ENCODE measurements around the gene KCNMB2. TPM values are rescaled to one million over a fixed set of nuclear protein-coding genes. Genes with fewer than 3 reads are reported as not detected.
"Not testable (repeated sequence)": the region's sequence is repeated elsewhere in the genome, so short reads cannot be mapped to it uniquely, and the experiment has no call there.

KCNMB2 gene
- total and polyA plus RNA-seq, 4 experiments from 2014 or later: not detected

- no peak overlapping the region for H3K27ac Mint-ChIP-seq
- DNase-seq: no peak
- H3K9me3 ChIP-seq (ENCODE audit: control insufficient read depth in 1 of 2, low read length in 2 of 2): no peaks in the 10 kb centered on the region
- intact Hi-C loops (cut with micrococcal nuclease): no loop called here
- no peaks in the 10 kb centered on the region for H3K36me3 Mint-ChIP-seq
- peaks cover 0 to 2% of the 10 kb centered on the region in 2 donors for H3K27me3 Mint-ChIP-seq
- H3K4me3 ChIP-seq (ENCODE audit: low read length in 2 of 2): no peak overlapping the region
- H3K27me3 ChIP-seq (ENCODE audit: insufficient read depth, low read length): no peaks in the 10 kb centered on the region
- no peaks in the 10 kb centered on the region for H3K36me3 ChIP-seq (ENCODE audit: insufficient read depth, low read length)
- H3K27ac ChIP-seq (ENCODE audit: low read depth, low read length): no peak overlapping the region
- H3K4me1 Mint-ChIP-seq: no peaks in the 10 kb centered on the region
- no peaks in the 10 kb centered on the region for H3K4me1 ChIP-seq (ENCODE audit: insufficient read depth, low read length)
- ChIA-PET POLR2A (ENCODE audit: partially characterized antibody) (no interaction called here), CTCF (ENCODE audit: partially characterized antibody) (no interaction called here)
- peaks cover 0 to 21% (median 6%) of the 10 kb centered on the region in 8 donors for H3K9me3 Mint-ChIP-seq
- no peak overlapping the region for H3K4me3 Mint-ChIP-seq
These were observed 207.1 kb downstream of the KCNMB2 start for GRCh38 chr3:178743297-178743696.

- H3K27me3 ChIP-seq (ENCODE audit: insufficient read depth, low read length); H3K4me3 Mint-ChIP-seq; H3K36me3 ChIP-seq (ENCODE audit: insufficient read depth, low read length); H3K4me3 ChIP-seq (ENCODE audit: low read length in 2 of 2); intact Hi-C loops (cut with micrococcal nuclease); H3K4me1 ChIP-seq (ENCODE audit: insufficient read depth, low read length); H3K9me3 ChIP-seq (ENCODE audit: control insufficient read depth in 1 of 2, low read length in 2 of 2); H3K4me1 Mint-ChIP-seq; DNase-seq; H3K36me3 Mint-ChIP-seq; POLR2A ChIA-PET (ENCODE audit: partially characterized antibody); H3K27me3 Mint-ChIP-seq; H3K27ac Mint-ChIP-seq; CTCF ChIA-PET (ENCODE audit: partially characterized antibody); H3K27ac ChIP-seq (ENCODE audit: low read depth, low read length): not testable (repeated sequence)
- peaks cover 0 to 21% (median 6%) of the 10 kb centered on the region in 8 donors for H3K9me3 Mint-ChIP-seq
These were observed 209.8 kb downstream of the KCNMB2 start for GRCh38 chr3:178745861-178746655.

- intact Hi-C loops (cut with micrococcal nuclease): no loop called here
- Mint-ChIP-seq H3K4me3 (no peak overlapping the region), H3K36me3 (no peaks in the 10 kb centered on the region), H3K9me3 (peaks cover 2 to 21% (median 6%) of the 10 kb centered on the region in 8 donors), H3K27ac (no peak overlapping the region), H3K27me3 (peaks cover 0 to 2% of the 10 kb centered on the region in 2 donors), H3K4me1 (no peaks in the 10 kb centered on the region)
- no peak for DNase-seq
- Histone ChIP-seq H3K9me3 (ENCODE audit: control insufficient read depth in 1 of 2, low read length in 2 of 2) (no peaks in the 10 kb centered on the region), H3K4me3 (ENCODE audit: low read length in 2 of 2) (no peak overlapping the region), H3K27ac (ENCODE audit: low read depth, low read length) (no peak overlapping the region), H3K27me3 (ENCODE audit: insufficient read depth, low read length) (no peaks in the 10 kb centered on the region), H3K4me1 (ENCODE audit: insufficient read depth, low read length) (no peaks in the 10 kb centered on the region), H3K36me3 (ENCODE audit: insufficient read depth, low read length) (no peaks in the 10 kb centered on the region)
- ChIA-PET POLR2A (ENCODE audit: partially characterized antibody) (no interaction called here), CTCF (ENCODE audit: partially characterized antibody) (no interaction called here)
These were observed 212.6 kb downstream of the KCNMB2 start for GRCh38 chr3:178748874-178749273.

GRCh38 chr3:178749471-178749870, 213.2 kb downstream of the KCNMB2 start:
- Histone ChIP-seq H3K4me3 (ENCODE audit: low read length in 2 of 2) (no peak overlapping the region), H3K4me1 (ENCODE audit: insufficient read depth, low read length) (no peaks in the 10 kb centered on the region), H3K27me3 (ENCODE audit: insufficient read depth, low read length) (no peaks in the 10 kb centered on the region), H3K9me3 (ENCODE audit: control insufficient read depth in 1 of 2, low read length in 2 of 2) (no peaks in the 10 kb centered on the region), H3K36me3 (ENCODE audit: insufficient read depth, low read length) (no peaks in the 10 kb centered on the region), H3K27ac (ENCODE audit: low read depth, low read length) (no peak overlapping the region)
- DNase-seq: no peak
- no peak overlapping the region for H3K4me3 Mint-ChIP-seq
- intact Hi-C loops (cut with micrococcal nuclease): no loop called here
- H3K9me3 Mint-ChIP-seq: peaks cover 2 to 21% (median 6%) of the 10 kb centered on the region in 8 donors
- H3K4me1 Mint-ChIP-seq: no peaks in the 10 kb centered on the region
- H3K36me3 Mint-ChIP-seq: no peaks in the 10 kb centered on the region
- POLR2A ChIA-PET (ENCODE audit: partially characterized antibody): no interaction called here
- peaks cover 0 to 2% of the 10 kb centered on the region in 2 donors for H3K27me3 Mint-ChIP-seq
- no peak overlapping the region for H3K27ac Mint-ChIP-seq
- CTCF ChIA-PET (ENCODE audit: partially characterized antibody): no interaction called here

GRCh38 chr3:178750639-178751300, 214.5 kb downstream of the KCNMB2 start:
- Mint-ChIP-seq H3K4me1 (no peaks in the 10 kb centered on the region), H3K36me3 (no peaks in the 10 kb centered on the region), H3K9me3 (peaks cover 2 to 11% (median 6%) of the 10 kb centered on the region in 8 donors), H3K27me3 (peaks cover 0 to 2% of the 10 kb centered on the region in 2 donors), H3K4me3 (no peak overlapping the region), H3K27ac (no peak overlapping the region)
- intact Hi-C loops (cut with micrococcal nuclease): no loop called here
- Histone ChIP-seq H3K4me3 (ENCODE audit: low read length in 2 of 2) (no peak overlapping the region), H3K27me3 (ENCODE audit: insufficient read depth, low read length) (no peaks in the 10 kb centered on the region), H3K27ac (ENCODE audit: low read depth, low read length) (no peak overlapping the region), H3K4me1 (ENCODE audit: insufficient read depth, low read length) (no peaks in the 10 kb centered on the region), H3K9me3 (ENCODE audit: control insufficient read depth in 1 of 2, low read length in 2 of 2) (no peaks in the 10 kb centered on the region), H3K36me3 (ENCODE audit: insufficient read depth, low read length) (no peaks in the 10 kb centered on the region)
- DNase-seq: no peak
- CTCF ChIA-PET (ENCODE audit: partially characterized antibody): no interaction called here
- POLR2A ChIA-PET (ENCODE audit: partially characterized antibody): no interaction called here

GRCh38 chr3:178752843-178753242, 216.6 kb downstream of the KCNMB2 start:
- intact Hi-C loops (cut with micrococcal nuclease): no loop called here
- Mint-ChIP-seq H3K36me3 (no peaks in the 10 kb centered on the region), H3K27ac (no peak overlapping the region), H3K4me1 (no peaks in the 10 kb centered on the region), H3K9me3 (peaks cover 0 to 3% (median 0%) of the 10 kb centered on the region in 8 donors), H3K4me3 (no peak overlapping the region), H3K27me3 (peaks cover 0 to 2% of the 10 kb centered on the region in 2 donors)
- Histone ChIP-seq H3K9me3 (ENCODE audit: control insufficient read depth in 1 of 2, low read length in 2 of 2) (no peaks in the 10 kb centered on the region), H3K27ac (ENCODE audit: low read depth, low read length) (no peak overlapping the region), H3K4me1 (ENCODE audit: insufficient read depth, low read length) (no peaks in the 10 kb centered on the region), H3K4me3 (ENCODE audit: low read length in 2 of 2) (no peak overlapping the region), H3K27me3 (ENCODE audit: insufficient read depth, low read length) (no peaks in the 10 kb centered on the region), H3K36me3 (ENCODE audit: insufficient read depth, low read length) (no peaks in the 10 kb centered on the region)
- no peak for DNase-seq
- ChIA-PET CTCF (ENCODE audit: partially characterized antibody) (no interaction called here), POLR2A (ENCODE audit: partially characterized antibody) (no interaction called here)

- POLR2A ChIA-PET (ENCODE audit: partially characterized antibody): no interaction called here
- H3K4me1 Mint-ChIP-seq: no peaks in the 10 kb centered on the region
- Histone ChIP-seq H3K4me1 (ENCODE audit: insufficient read depth, low read length) (no peaks in the 10 kb centered on the region), H3K27me3 (ENCODE audit: insufficient read depth, low read length) (no peaks in the 10 kb centered on the region), H3K9me3 (ENCODE audit: control insufficient read depth in 1 of 2, low read length in 2 of 2) (no peaks in the 10 kb centered on the region), H3K27ac (ENCODE audit: low read depth, low read length) (no peak overlapping the region), H3K36me3 (ENCODE audit: insufficient read depth, low read length) (no peaks in the 10 kb centered on the region), H3K4me3 (ENCODE audit: low read length in 2 of 2) (no peak overlapping the region)
- peaks cover 0 to 2% of the 10 kb centered on the region in 2 donors for H3K27me3 Mint-ChIP-seq
- no peak overlapping the region for H3K27ac Mint-ChIP-seq
- no peak for DNase-seq
- CTCF ChIA-PET (ENCODE audit: partially characterized antibody): no interaction called here
- H3K9me3 Mint-ChIP-seq: peaks cover 0 to 2% (median 0%) of the 10 kb centered on the region in 8 donors
- intact Hi-C loops (cut with micrococcal nuclease): no loop called here
- H3K4me3 Mint-ChIP-seq: no peak overlapping the region
- H3K36me3 Mint-ChIP-seq: no peaks in the 10 kb centered on the region
These were observed 218.7 kb downstream of the KCNMB2 start for GRCh38 chr3:178754852-178755510.
